ENCODE results near the gene TMEM45B. TPM values are rescaled to one million over a fixed set of nuclear protein-coding genes. Genes with fewer than 3 reads are reported as not detected.

Gene TMEM45B
- total and polyA plus RNA-seq, 2 of the 13 experiments (the other 11 are each of a cell fraction or from before 2014, with no cell fraction given) = 29.1 to 181 TPM

DNA sequence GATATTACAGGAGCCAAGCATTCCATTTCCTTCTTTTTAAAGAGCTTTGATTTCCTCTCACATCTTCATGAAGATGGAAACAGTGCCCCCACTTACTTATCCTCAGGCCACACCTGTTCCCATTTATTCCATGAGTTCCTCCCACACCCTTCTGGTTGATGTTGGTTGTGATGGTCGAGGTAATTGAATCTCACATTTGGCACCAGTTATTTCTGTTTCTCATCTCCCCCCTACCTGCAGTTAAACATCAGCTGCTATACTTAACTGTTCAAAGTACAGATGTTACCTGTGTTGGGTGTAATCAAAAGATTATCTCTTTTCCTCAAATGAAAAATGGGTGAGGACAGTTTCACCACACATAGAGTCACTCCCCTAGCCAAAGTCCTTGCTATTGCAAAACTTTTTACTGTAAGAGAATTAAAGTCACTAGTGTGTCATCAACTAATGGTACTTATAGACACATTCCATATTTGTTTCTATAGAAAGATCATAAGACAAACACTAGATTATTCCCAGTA is 1.9 kb downstream of the TMEM45B start (continued):
- TF ChIP-seq SYNCRIP (IDR thresholded peaks at IDR 0.05; ENCODE audit: insufficient read depth, low read depth, low read length) = no peak
- no peak for TF ChIP-seq MAZ (IDR thresholded peaks at IDR 0.05; ENCODE audit: borderline replicate concordance, low read depth, low read length)
- 0 out of 2 replicates have a peak, but pooled peaks have one; percentile 7 for TF ChIP-seq MAZ (CRISPR knock-in tag; IDR thresholded peaks at IDR 0.05; ENCODE audit: low read depth)
- peak; percentile 45; the same call in 1 of the 2 replicates for TF ChIP-seq SOX5 (CRISPR knock-in tag; IDR thresholded peaks at IDR 0.05; ENCODE audit: borderline replicate concordance)
- peak in 1 of 2 experiments; percentile 69; a peak in 1 of 4 replicates for TF ChIP-seq EP300 (IDR thresholded peaks at IDR 0.05; ENCODE audit: low read depth in 2 of 2, low read length in 2 of 2)
- TF ChIP-seq EP300 (CRISPR knock-in tag; IDR thresholded peaks at IDR 0.05; ENCODE audit: borderline replicate concordance) = no peak
- no peak for TF ChIP-seq MIER3 (CRISPR knock-in tag; IDR thresholded peaks at IDR 0.05; ENCODE audit: borderline replicate concordance)
- peak; percentile 6 for TF ChIP-seq TEAD3 (CRISPR knock-in tag; optimal IDR thresholded peaks at IDR 0.05; ENCODE audit: borderline replicate concordance)
- peak; percentile 87 for TF ChIP-seq CEBPG (CRISPR knock-in tag; IDR thresholded peaks at IDR 0.05)
- TF ChIP-seq DRAP1 (CRISPR knock-in tag; IDR thresholded peaks at IDR 0.05) = 0 out of 2 replicates have a peak, but pooled peaks have one; percentile 23
- no peak for TF ChIP-seq ZNF770 (CRISPR knock-in tag; IDR thresholded peaks at IDR 0.05)
- TF ChIP-seq ARNTL (CRISPR knock-in tag; IDR thresholded peaks at IDR 0.05) = 0 out of 2 replicates have a peak, but pooled peaks have one; percentile 49
- TF ChIP-seq, protein P1, sequence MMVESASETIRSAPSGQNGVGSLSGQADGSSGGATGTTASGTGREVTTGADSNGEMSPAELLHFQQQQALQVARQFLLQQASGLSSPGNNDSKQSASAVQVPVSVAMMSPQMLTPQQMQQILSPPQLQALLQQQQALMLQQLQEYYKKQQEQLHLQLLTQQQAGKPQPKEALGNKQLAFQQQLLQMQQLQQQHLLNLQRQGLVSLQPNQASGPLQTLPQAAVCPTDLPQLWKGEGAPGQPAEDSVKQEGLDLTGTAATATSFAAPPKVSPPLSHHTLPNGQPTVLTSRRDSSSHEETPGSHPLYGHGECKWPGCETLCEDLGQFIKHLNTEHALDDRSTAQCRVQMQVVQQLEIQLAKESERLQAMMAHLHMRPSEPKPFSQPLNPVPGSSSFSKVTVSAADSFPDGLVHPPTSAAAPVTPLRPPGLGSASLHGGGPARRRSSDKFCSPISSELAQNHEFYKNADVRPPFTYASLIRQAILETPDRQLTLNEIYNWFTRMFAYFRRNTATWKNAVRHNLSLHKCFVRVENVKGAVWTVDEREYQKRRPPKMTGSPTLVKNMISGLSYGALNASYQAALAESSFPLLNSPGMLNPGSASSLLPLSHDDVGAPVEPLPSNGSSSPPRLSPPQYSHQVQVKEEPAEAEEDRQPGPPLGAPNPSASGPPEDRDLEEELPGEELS (CRISPR knock-in tag; IDR thresholded peaks at IDR 0.05) = peak; percentile 60
- TF ChIP-seq MLX (CRISPR knock-in tag; IDR thresholded peaks at IDR 0.05) = 0 out of 2 replicates have a peak, but pooled peaks have one; percentile 26
- TF ChIP-seq BCL6 (CRISPR knock-in tag; IDR thresholded peaks at IDR 0.05) = peak; percentile 52; the same call in 1 of the 2 replicates
- TF ChIP-seq, protein P2, sequence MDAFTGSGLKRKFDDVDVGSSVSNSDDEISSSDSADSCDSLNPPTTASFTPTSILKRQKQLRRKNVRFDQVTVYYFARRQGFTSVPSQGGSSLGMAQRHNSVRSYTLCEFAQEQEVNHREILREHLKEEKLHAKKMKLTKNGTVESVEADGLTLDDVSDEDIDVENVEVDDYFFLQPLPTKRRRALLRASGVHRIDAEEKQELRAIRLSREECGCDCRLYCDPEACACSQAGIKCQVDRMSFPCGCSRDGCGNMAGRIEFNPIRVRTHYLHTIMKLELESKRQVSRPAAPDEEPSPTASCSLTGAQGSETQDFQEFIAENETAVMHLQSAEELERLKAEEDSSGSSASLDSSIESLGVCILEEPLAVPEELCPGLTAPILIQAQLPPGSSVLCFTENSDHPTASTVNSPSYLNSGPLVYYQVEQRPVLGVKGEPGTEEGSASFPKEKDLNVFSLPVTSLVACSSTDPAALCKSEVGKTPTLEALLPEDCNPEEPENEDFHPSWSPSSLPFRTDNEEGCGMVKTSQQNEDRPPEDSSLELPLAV (CRISPR knock-in tag; conservative IDR thresholded peaks at IDR 0.05; ENCODE audit: low read depth) = no peak
- peak; percentile 24; the same call in 1 of the 2 replicates for TF ChIP-seq HDAC2 (CRISPR knock-in tag; IDR thresholded peaks at IDR 0.05)
- TF ChIP-seq ATF1 (CRISPR knock-in tag; IDR thresholded peaks at IDR 0.05) = peak; percentile 10; the same call in 1 of the 2 replicates
- TF ChIP-seq GFI1 (CRISPR knock-in tag; IDR thresholded peaks at IDR 0.05; ENCODE audit: borderline replicate concordance) = peak; percentile 72; the same call in 1 of the 2 replicates
- TF ChIP-seq CREM (IDR thresholded peaks at IDR 0.05) = peak; percentile 71; the same call in 1 of the 2 replicates
- no peak for TF ChIP-seq CREM (CRISPR knock-in tag; IDR thresholded peaks at IDR 0.05)
- TF ChIP-seq RARA (CRISPR knock-in tag; IDR thresholded peaks at IDR 0.05) = no peak; the same call in 1 of the 2 replicates
